HEK293 (cell line): ENCODE measurements around the gene CHST15.

Experiments used
- CTCF ChIA-PET: fragments of 350-600 bp; formaldehyde crosslinking; extraction: SDS; loops from one replicate; lab custom pipeline; 2021; ENCODE audit warnings: antibody characterized with exemption; lab: Yijun Ruan, JAX
- POLR2A ChIA-PET: fragments of 300-600 bp; formaldehyde crosslinking; extraction: SDS; loops from one replicate; lab custom pipeline; 2020; ENCODE audit warnings: antibody characterized with exemption, inconsistent platforms; lab: Yijun Ruan, JAX
- H3K27ac ChIP-seq: fragments of 200-500 bp; sonication (Bioruptor generic); 2 replicates; pipeline ENCODE4 v1.5.1; 2014; ENCODE audit warnings: low read depth, low read length, control low read depth, inconsistent platforms; ENCODE audit errors: extremely low read depth
- H3K36me3 ChIP-seq, 2 experiments: fragments of 200-500 bp in 1 of 2; sonication (Bioruptor generic) in 1 of 2; 1 replicate in 1 of 2; 2 replicates in 1 of 2; pipeline ENCODE4 v1.5.1; 2014 to 2017; ENCODE audit warnings: inconsistent platforms in 2 of 2, low read length in 2 of 2; ENCODE audit not compliant: control insufficient read depth in 2 of 2, insufficient read depth in 1 of 2
- H3K4me1 ChIP-seq: fragments of 200-500 bp; sonication (Bioruptor generic); 2 replicates; pipeline ENCODE4 v1.5.1; 2014; ENCODE audit warnings: mild to moderate bottlenecking, low read length, inconsistent platforms; ENCODE audit not compliant: control insufficient read depth, insufficient read depth
- H3K4me3 ChIP-seq: 2 replicates; pipeline ENCODE4 v1.5.1; 2011; ENCODE audit warnings: low read depth, mild to moderate bottlenecking, control low read depth, low read length, moderate library complexity
- H3K9me3 ChIP-seq: fragments of 200-500 bp; sonication (Bioruptor generic); 2 replicates; pipeline ENCODE4 v1.5.1; 2014; ENCODE audit warnings: low read depth, low read length, inconsistent platforms; ENCODE audit not compliant: control insufficient read depth, insufficient read depth
- HOXC10 ChIP-seq: sonication (generic); formaldehyde crosslinking; IDR thresholded peaks from 2 replicates; pipeline ENCODE4 v1.8.1; 2023; ENCODE audit warnings: mild to moderate bottlenecking, missing genetic modification reagents
- MEIS1 ChIP-seq: sonication (generic); formaldehyde crosslinking; IDR thresholded peaks from 2 replicates; pipeline ENCODE4 v1.8.1; 2022; ENCODE audit warnings: missing genetic modification reagents, mild to moderate bottlenecking, borderline replicate concordance
- SCRT2 ChIP-seq: fragments of 450-650 bp; formaldehyde crosslinking; IDR thresholded peaks from 2 replicates; pipeline ENCODE4 v1.5.1; 2016; ENCODE audit warnings: missing biosample characterization, missing genetic modification characterization
- ZBTB7A ChIP-seq: fragments of 450-650 bp; formaldehyde crosslinking; IDR thresholded peaks from 2 replicates; pipeline ENCODE4 v1.5.1; 2016; ENCODE audit warnings: low read depth, missing biosample characterization, missing genetic modification characterization
- ZNF202 ChIP-seq: fragments of 450-650 bp; formaldehyde crosslinking; IDR thresholded peaks from 2 replicates; pipeline ENCODE4 v1.5.1; 2016; ENCODE audit warnings: missing biosample characterization, missing genetic modification characterization, borderline replicate concordance
- ZNF23 ChIP-seq: fragments of 450-650 bp; formaldehyde crosslinking; IDR thresholded peaks from 2 replicates; pipeline ENCODE4 v1.5.1; 2016; ENCODE audit warnings: missing biosample characterization, missing genetic modification characterization, borderline replicate concordance
- ZNF239 ChIP-seq: fragments of 450-650 bp; formaldehyde crosslinking; IDR thresholded peaks from 2 replicates; pipeline ENCODE4 v1.5.1; 2016; ENCODE audit warnings: missing biosample characterization, missing genetic modification characterization
- ZNF280D ChIP-seq: fragments of 450-650 bp; formaldehyde crosslinking; IDR thresholded peaks from 2 replicates; pipeline ENCODE4 v1.5.1; 2016; ENCODE audit warnings: missing biosample characterization, missing genetic modification characterization
- ZNF362 ChIP-seq: fragments of 450-650 bp; formaldehyde crosslinking; IDR thresholded peaks from 2 replicates; pipeline ENCODE4 v1.5.1; 2016; ENCODE audit warnings: missing biosample characterization, missing genetic modification characterization
- ZNF394 ChIP-seq: fragments of 450-650 bp; formaldehyde crosslinking; IDR thresholded peaks from 2 replicates; pipeline ENCODE4 v1.5.1; 2016; ENCODE audit warnings: missing biosample characterization, missing genetic modification characterization, mild to moderate bottlenecking, moderate library complexity, borderline replicate concordance
- ZNF423 ChIP-seq: fragments of 450-650 bp; formaldehyde crosslinking; IDR thresholded peaks from 2 replicates; pipeline ENCODE4 v1.5.1; 2016; ENCODE audit warnings: missing biosample characterization, missing genetic modification characterization
- ZNF433 ChIP-seq: fragments of 450-650 bp; formaldehyde crosslinking; IDR thresholded peaks from 2 replicates; pipeline ENCODE4 v1.5.1; 2016; ENCODE audit warnings: missing biosample characterization, missing genetic modification characterization, low read depth
- ZNF555 ChIP-seq: fragments of 450-650 bp; formaldehyde crosslinking; conservative IDR thresholded peaks from 2 replicates; pipeline ENCODE4 v1.5.1; 2017; ENCODE audit warnings: missing biosample characterization, mild to moderate bottlenecking, missing genetic modification characterization, inconsistent platforms
- ZNF623 ChIP-seq: fragments of 450-650 bp; formaldehyde crosslinking; IDR thresholded peaks from 2 replicates; pipeline ENCODE4 v1.5.1; 2016; ENCODE audit warnings: missing biosample characterization, missing genetic modification characterization
- ZNF629 ChIP-seq: fragments of 450-650 bp; formaldehyde crosslinking; IDR thresholded peaks from 2 replicates; pipeline ENCODE4 v1.5.1; 2017; ENCODE audit warnings: missing biosample characterization, missing genetic modification characterization
- ZNF677 ChIP-seq: fragments of 450-650 bp; IDR thresholded peaks from 2 replicates; pipeline ENCODE4 v1.5.0; 2018; ENCODE audit warnings: missing biosample characterization, mild to moderate bottlenecking, missing genetic modification characterization, moderate library complexity
- TF ChIP-seq, protein P1 (sequence below): fragments of 450-650 bp; formaldehyde crosslinking; optimal IDR thresholded peaks from 2 replicates; pipeline ENCODE3; 2016; ENCODE audit warnings: missing biosample characterization, mild to moderate bottlenecking, missing genetic modification characterization

Gene CHST15

GRCh38 chr10:123997486-123998196 is 95.8 kb downstream of the CHST15 start:
- no peaks in the 10 kb centered on the region for H3K36me3 ChIP-seq
- ChIA-PET POLR2A (no interaction called here), CTCF (interaction anchor here (0.6 to 6.8 kb wide), 12 partner anchors 13 to 415 kb away, joined by 3 to 160 read pairs (median 4); no protein-coding TSS in a partner anchor)
- no peaks in the 10 kb centered on the region; the same call in 1 of the 2 replicates for H3K4me1 ChIP-seq
- no peaks in the 10 kb centered on the region for H3K9me3 ChIP-seq
- TF ChIP-seq MEIS1 (no peak), ZNF362 (tag by site-specific recombination) (no peak)
- H3K4me3 ChIP-seq = no peak overlapping the region
- H3K27ac ChIP-seq = no peak overlapping the region

- Histone ChIP-seq H3K27ac (no peak overlapping the region), H3K36me3 (no peaks in the 10 kb centered on the region), H3K9me3 (no peaks in the 10 kb centered on the region), H3K4me1 (no peaks in the 10 kb centered on the region; the same call in 1 of the 2 replicates), H3K4me3 (no peak overlapping the region)
- ChIA-PET POLR2A (interaction anchor here (1.9 to 2.4 kb wide), 2 partner anchors 96 to 422 kb away, joined by 8 to 11 read pairs; partner anchors contain the start of genes CHST15 and OAT), CTCF (interaction anchor here (0.6 to 6.8 kb wide), 18 partner anchors 7 to 415 kb away, joined by 3 to 160 read pairs (median 4); partner anchors contain the start of gene CHST15)
- TF ChIP-seq ZNF423 (no peak), ZNF280D (no peak), ZNF433 (tag by site-specific recombination) (no peak), ZNF23 (tag by site-specific recombination) (no peak), ZNF629 (no peak), ZNF555 (tag by site-specific recombination) (no peak), SCRT2 (tag by site-specific recombination) (no peak), ZNF239 (tag by site-specific recombination) (no peak), ZBTB7A (no peak), ZNF202 (tag by site-specific recombination) (no peak), ZNF623 (tag by site-specific recombination) (no peak), ZNF394 (tag by site-specific recombination) (no peak), HOXC10 (CRISPR knock-in tag) (no peak), ZNF677 (tag by site-specific recombination) (no peak)
- TF ChIP-seq, protein P1, sequence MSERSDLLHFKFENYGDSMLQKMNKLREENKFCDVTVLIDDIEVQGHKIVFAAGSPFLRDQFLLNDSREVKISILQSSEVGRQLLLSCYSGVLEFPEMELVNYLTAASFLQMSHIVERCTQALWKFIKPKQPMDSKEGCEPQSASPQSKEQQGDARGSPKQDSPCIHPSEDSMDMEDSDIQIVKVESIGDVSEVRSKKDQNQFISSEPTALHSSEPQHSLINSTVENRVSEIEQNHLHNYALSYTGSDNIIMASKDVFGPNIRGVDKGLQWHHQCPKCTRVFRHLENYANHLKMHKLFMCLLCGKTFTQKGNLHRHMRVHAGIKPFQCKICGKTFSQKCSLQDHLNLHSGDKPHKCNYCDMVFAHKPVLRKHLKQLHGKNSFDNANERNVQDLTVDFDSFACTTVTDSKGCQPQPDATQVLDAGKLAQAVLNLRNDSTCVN = no peak
Observed at GRCh38 chr10:123997013-123997412, 96.4 kb downstream of the CHST15 start.
